RWPE1 (cell line): ENCODE results near the gene IRF5.

ENCODE experiments used
- CTCF ChIA-PET: fragments of 350-600 bp; sonication (Branson Sonifier 250); formaldehyde crosslinking; extraction: SDS; loops from one replicate; lab custom pipeline; 2021; lab: Yijun Ruan, JAX
- POLR2A ChIA-PET: fragments of 400-600 bp; formaldehyde crosslinking; extraction: SDS; loops from one replicate; lab custom pipeline; 2020; ENCODE audit warnings: antibody characterized with exemption; ENCODE audit not compliant: low non-redundant PET; lab: Yijun Ruan, JAX
- DNase-seq: peaks from one replicate; pipeline ENCODE4 v3.0.0; 2012; ENCODE audit warnings: low spot score
- H3K27ac ChIP-seq: fragments of 450-650 bp; 2 replicates; pipeline ENCODE4 v1.5.1; 2017
- CTCF ChIP-seq: fragments of 450-650 bp; conservative IDR thresholded peaks from 2 replicates; pipeline ENCODE4 v1.5.1; 2017; ENCODE audit warnings: low read depth, mild to moderate bottlenecking

Gene IRF5

GRCh38 chr7:128948976-128949760, 11.4 kb downstream of the IRF5 start:
- TF ChIP-seq CTCF = no peak
- H3K27ac ChIP-seq = no peak overlapping the region
- ChIA-PET CTCF (no interaction called here), POLR2A (no interaction called here)
- no peak for DNase-seq

GRCh38 chr7:128951296-128951695, 13.6 kb downstream of the IRF5 start:
- H3K27ac ChIP-seq = no peak overlapping the region
- DNase-seq = no peak
- POLR2A ChIA-PET = no interaction called here
- no peak for TF ChIP-seq CTCF
- CTCF ChIA-PET = no interaction called here

DNA sequence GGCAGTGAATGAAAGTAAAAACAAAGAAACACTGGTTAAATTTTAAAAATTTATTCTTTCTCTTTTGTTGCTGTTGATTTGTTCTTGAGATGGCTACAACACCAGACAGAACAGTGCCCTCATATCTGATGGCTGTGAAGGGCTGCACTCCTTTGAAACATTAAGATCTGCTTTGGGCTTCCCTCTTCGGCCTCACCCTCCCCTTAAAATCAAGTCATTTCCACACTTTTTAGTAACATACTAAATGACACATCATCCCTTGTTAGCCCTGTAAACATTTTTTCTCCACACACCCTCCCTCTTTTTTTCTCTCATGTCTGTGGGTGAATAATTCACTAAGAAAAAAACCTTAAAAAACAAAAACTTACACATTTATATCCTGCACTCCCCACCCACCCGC, 16.4 kb downstream of the IRF5 start:
- CTCF ChIA-PET = no interaction called here
- POLR2A ChIA-PET = no interaction called here
- TF ChIP-seq CTCF = no peak

GRCh38 chr7:128954830-128955802, 17.4 kb downstream of the IRF5 start:
- DNase-seq = no peak
- POLR2A ChIA-PET = no interaction called here
- H3K27ac ChIP-seq = no peak overlapping the region
- CTCF ChIA-PET = interaction anchor here (0.7 kb wide), 1 partner anchor 209 kb away, joined by 3 read pairs; no protein-coding TSS in a partner anchor
- TF ChIP-seq CTCF = no peak

More for the DNA sequence above, 16.4 kb downstream of the IRF5 start:
- DNase-seq = no peak
- no peak overlapping the region for H3K27ac ChIP-seq

GRCh38 chr7:128955981-128956380, 18.3 kb downstream of the IRF5 start:
- DNase-seq = no peak
- no peak for TF ChIP-seq CTCF
- no peak overlapping the region for H3K27ac ChIP-seq
- POLR2A ChIA-PET = no interaction called here
- CTCF ChIA-PET = no interaction called here

- TF ChIP-seq CTCF = no peak
- ChIA-PET CTCF (interaction anchor here (0.5 kb wide), 1 partner anchor 84 kb away, joined by 9 read pairs; no protein-coding TSS in a partner anchor), POLR2A (no interaction called here)
- no peak overlapping the region for H3K27ac ChIP-seq
- no peak for DNase-seq
These were observed 21.6 kb downstream of the IRF5 start for GRCh38 chr7:128959296-128959695.
